ENCODE results near the gene CTAG1B.
"Not testable (repeated sequence)": the region's sequence is repeated elsewhere in the genome, so short reads cannot be mapped to it uniquely, and the experiment has no call there.

The CTAG1B gene

DNA sequence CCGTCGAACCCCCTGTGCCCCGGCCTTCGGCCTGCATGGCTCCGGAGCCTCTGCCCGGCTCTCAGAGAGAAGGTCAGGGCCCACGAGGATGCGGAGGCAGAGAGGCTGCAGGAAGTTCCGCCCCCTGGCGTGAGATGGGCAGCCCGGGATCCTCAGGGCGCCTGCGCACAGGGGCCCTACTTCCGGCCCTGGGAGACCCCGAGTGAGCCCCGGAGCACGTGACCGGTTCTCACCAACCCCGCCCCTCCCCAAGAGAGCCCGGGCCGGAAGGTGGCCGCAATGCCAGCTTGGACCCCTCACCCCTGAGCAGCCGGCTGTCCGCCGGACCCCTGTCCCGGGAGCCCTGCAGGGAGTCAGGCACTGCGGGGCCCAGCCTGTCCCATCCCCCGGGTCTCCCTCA lies at the start of gene CTAG1B:
TSS of gene CTAG1B (minus strand) at position 101 of the 400 bp plus-strand sequence. CDS start at position 37, 64 bp downstream.
- not testable (repeated sequence) for H3K9me2 ChIP-seq (replicated peaks; ENCODE audit: insufficient read depth, low read length); H2AFZ ChIP-seq (ENCODE audit: low read depth, low read length, severe bottlenecking); H3K79me2 ChIP-seq (ENCODE audit: insufficient read depth, low read length); H4K20me1 ChIP-seq (ENCODE audit: low read depth, low read length); H3K27ac ChIP-seq (ENCODE audit: low read depth, low read length); H3F3A ChIP-seq (ENCODE audit: insufficient read depth); H3K4me3 ChIP-seq (ENCODE audit: insufficient read depth, low read length, poor library complexity, severe bottlenecking); H3K4me2 ChIP-seq (ENCODE audit: low read depth, low read length, poor library complexity, severe bottlenecking); H3K27me3 ChIP-seq (ENCODE audit: low read length); H3K9me3 ChIP-seq (ENCODE audit: insufficient read depth, low read length); H3K36me3 ChIP-seq (ENCODE audit: low read length); H3K9ac ChIP-seq (ENCODE audit: low read length)

DNA sequence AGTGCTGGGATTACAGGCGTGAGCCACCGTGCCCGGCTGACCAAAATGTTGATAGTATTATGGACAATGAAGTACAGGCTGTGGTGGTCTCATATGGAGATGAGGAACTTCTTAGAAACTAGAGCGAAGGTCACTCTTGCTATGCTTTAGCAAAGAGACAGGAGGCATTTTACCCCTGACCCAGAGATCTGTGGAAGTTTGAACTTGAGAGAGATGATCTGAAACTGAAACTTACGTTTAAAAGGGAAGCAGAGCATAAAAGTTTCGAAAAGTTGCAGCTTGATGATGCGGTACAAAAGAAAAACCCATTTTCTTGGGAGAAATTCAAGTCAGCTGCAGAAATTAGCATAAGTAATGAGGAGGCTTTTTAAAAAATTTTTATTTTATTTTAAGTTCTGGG lies 42.8 kb upstream of the CTAG1B start:
- Histone ChIP-seq H3K4me2 (ENCODE audit: low read depth, low read length, poor library complexity, severe bottlenecking) (no peak overlapping the region), H3K9me3 (ENCODE audit: insufficient read depth, low read length) (no peaks in the 10 kb centered on the region), H3K27ac (ENCODE audit: low read depth, low read length) (no peak overlapping the region), H3K9me2 (replicated peaks; ENCODE audit: insufficient read depth, low read length) (no peaks in the 10 kb centered on the region), H3K36me3 (ENCODE audit: low read length) (no peaks in the 10 kb centered on the region), H3K4me3 (ENCODE audit: insufficient read depth, low read length, poor library complexity, severe bottlenecking) (no peak overlapping the region), H3F3A (ENCODE audit: insufficient read depth) (no peaks in the 10 kb centered on the region), H4K20me1 (ENCODE audit: low read depth, low read length) (no peaks in the 10 kb centered on the region), H2AFZ (ENCODE audit: low read depth, low read length, severe bottlenecking) (no peak overlapping the region), H3K9ac (ENCODE audit: low read length) (no peak overlapping the region), H3K79me2 (ENCODE audit: insufficient read depth, low read length) (no peaks in the 10 kb centered on the region), H3K27me3 (ENCODE audit: low read length) (no peaks in the 10 kb centered on the region)
- TF ChIP-seq EZH2phosphoT487 (conservative IDR thresholded peaks at IDR 0.05; ENCODE audit: low read length): no peak
- TF ChIP-seq, protein P1, sequence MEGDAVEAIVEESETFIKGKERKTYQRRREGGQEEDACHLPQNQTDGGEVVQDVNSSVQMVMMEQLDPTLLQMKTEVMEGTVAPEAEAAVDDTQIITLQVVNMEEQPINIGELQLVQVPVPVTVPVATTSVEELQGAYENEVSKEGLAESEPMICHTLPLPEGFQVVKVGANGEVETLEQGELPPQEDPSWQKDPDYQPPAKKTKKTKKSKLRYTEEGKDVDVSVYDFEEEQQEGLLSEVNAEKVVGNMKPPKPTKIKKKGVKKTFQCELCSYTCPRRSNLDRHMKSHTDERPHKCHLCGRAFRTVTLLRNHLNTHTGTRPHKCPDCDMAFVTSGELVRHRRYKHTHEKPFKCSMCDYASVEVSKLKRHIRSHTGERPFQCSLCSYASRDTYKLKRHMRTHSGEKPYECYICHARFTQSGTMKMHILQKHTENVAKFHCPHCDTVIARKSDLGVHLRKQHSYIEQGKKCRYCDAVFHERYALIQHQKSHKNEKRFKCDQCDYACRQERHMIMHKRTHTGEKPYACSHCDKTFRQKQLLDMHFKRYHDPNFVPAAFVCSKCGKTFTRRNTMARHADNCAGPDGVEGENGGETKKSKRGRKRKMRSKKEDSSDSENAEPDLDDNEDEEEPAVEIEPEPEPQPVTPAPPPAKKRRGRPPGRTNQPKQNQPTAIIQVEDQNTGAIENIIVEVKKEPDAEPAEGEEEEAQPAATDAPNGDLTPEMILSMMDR (IDR thresholded peaks at IDR 0.05; ENCODE audit: insufficient read depth, low read length, poor library complexity, severe bottlenecking): no peak

DNA sequence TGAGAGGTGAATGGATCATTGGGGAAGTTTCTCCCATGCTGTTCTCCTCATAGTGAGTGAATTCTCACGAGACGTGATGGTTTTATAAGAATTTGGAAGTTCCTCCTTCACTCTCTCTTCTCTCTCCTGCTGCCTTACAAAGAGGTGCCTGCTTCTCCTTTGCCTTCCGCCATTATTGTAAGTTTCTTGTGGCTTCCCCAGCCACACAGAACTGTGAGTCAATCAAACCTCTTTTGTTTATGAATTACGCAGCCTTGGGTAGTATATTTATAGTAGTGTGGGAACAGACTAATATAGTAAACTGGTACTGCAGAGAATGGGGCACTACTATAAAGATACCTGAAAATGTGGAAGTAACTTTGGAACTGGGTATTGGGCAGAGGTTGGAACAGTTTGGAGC lies 42.1 kb upstream of the CTAG1B start:
- no peaks in the 10 kb centered on the region for H3K9me2 ChIP-seq (replicated peaks; ENCODE audit: insufficient read depth, low read length)
- H3K4me3 ChIP-seq (ENCODE audit: insufficient read depth, low read length, poor library complexity, severe bottlenecking): no peak overlapping the region
- no peak overlapping the region for H2AFZ ChIP-seq (ENCODE audit: low read depth, low read length, severe bottlenecking)
- H3K27me3 ChIP-seq (ENCODE audit: low read length): no peaks in the 10 kb centered on the region
- H3K27ac ChIP-seq (ENCODE audit: low read depth, low read length): no peak overlapping the region
- no peaks in the 10 kb centered on the region for H3K9me3 ChIP-seq (ENCODE audit: insufficient read depth, low read length)
- no peaks in the 10 kb centered on the region for H3K79me2 ChIP-seq (ENCODE audit: insufficient read depth, low read length)
- no peaks in the 10 kb centered on the region for H4K20me1 ChIP-seq (ENCODE audit: low read depth, low read length)
- TF ChIP-seq, protein P1 (IDR thresholded peaks at IDR 0.05; ENCODE audit: insufficient read depth, low read length, poor library complexity, severe bottlenecking): no peak
- no peak for TF ChIP-seq EZH2phosphoT487 (conservative IDR thresholded peaks at IDR 0.05; ENCODE audit: low read length)
- no peaks in the 10 kb centered on the region for H3F3A ChIP-seq (ENCODE audit: insufficient read depth)
- no peak overlapping the region for H3K9ac ChIP-seq (ENCODE audit: low read length)
- H3K4me2 ChIP-seq (ENCODE audit: low read depth, low read length, poor library complexity, severe bottlenecking): no peak overlapping the region
- no peaks in the 10 kb centered on the region for H3K36me3 ChIP-seq (ENCODE audit: low read length)

DNA sequence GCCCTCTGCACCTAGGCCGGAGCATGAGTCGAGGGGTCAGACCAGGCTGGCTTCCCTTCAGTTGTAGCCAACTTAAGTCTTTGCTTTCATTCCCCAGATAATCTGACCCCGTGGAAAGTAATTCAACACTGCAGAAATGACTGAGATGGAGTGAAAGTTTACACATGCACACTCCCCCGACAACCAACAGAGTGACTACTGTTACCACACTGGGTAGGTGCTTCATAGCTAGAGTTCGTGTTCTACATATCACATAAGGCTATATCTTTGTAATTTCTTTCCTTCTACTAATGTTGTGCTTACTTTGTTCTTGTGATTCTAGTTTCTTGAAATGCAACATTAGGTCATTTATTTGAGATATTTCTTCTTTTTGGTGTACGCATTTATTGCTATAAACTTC lies 41.5 kb upstream of the CTAG1B start:
- Histone ChIP-seq H3K79me2 (ENCODE audit: insufficient read depth, low read length) (no peaks in the 10 kb centered on the region), H3K9me3 (ENCODE audit: insufficient read depth, low read length) (no peaks in the 10 kb centered on the region), H3K9ac (ENCODE audit: low read length) (no peak overlapping the region), H3K4me2 (ENCODE audit: low read depth, low read length, poor library complexity, severe bottlenecking) (no peak overlapping the region), H3F3A (ENCODE audit: insufficient read depth) (no peaks in the 10 kb centered on the region), H3K27ac (ENCODE audit: low read depth, low read length) (no peak overlapping the region), H3K9me2 (replicated peaks; ENCODE audit: insufficient read depth, low read length) (no peaks in the 10 kb centered on the region), H3K36me3 (ENCODE audit: low read length) (no peaks in the 10 kb centered on the region), H4K20me1 (ENCODE audit: low read depth, low read length) (no peaks in the 10 kb centered on the region), H3K27me3 (ENCODE audit: low read length) (no peaks in the 10 kb centered on the region), H3K4me3 (ENCODE audit: insufficient read depth, low read length, poor library complexity, severe bottlenecking) (no peak overlapping the region), H2AFZ (ENCODE audit: low read depth, low read length, severe bottlenecking) (no peak overlapping the region)
- no peak for TF ChIP-seq EZH2phosphoT487 (conservative IDR thresholded peaks at IDR 0.05; ENCODE audit: low read length)
- TF ChIP-seq, protein P1 (IDR thresholded peaks at IDR 0.05; ENCODE audit: insufficient read depth, low read length, poor library complexity, severe bottlenecking): no peak

Data from SU-DHL-6 (cell line).